A549 treated with ZK216348 at 1 μM for 4 hours (cell line): ENCODE measurements around the gene AKR1A1. TPM values are rescaled to one million over a fixed set of nuclear protein-coding genes. Genes with fewer than 3 reads are reported as not detected.

Experiments used
- total RNA-seq: library from RNA; stranded (reverse); fragments of 200-300 nt; extraction: Qiagen RNA extraction; gene quantifications from 5 replicates; pipeline ENCODE4 v1.2.3, GENCODE V29; 2022; ENCODE audit warnings: low read depth

The AKR1A1 gene
- 72.7 to 82.6 TPM (median 78.5 TPM) in 5 replicates for total RNA-seq

GRCh38 chr1:45550401-45551351, at the start of gene AKR1A1:
Gene AKR1A1, plus strand, starts transcription at chr1:45550826. Its CDS starts 10,969 bp downstream, at chr1:45561795.

GRCh38 chr1:45521413-45522323, 29.0 kb upstream of the AKR1A1 start, which contains the start of gene PRDX1:
Gene PRDX1, minus strand, starts transcription at chr1:45521884. Its CDS starts 2,841 bp downstream, at chr1:45519043.

GRCh38 chr1:45583666-45584350, 33.2 kb downstream of the AKR1A1 start, which contains the start of gene NASP:
Gene NASP, plus strand, starts transcription at chr1:45584041. Its CDS starts 106 bp downstream, at chr1:45584147.

Other genes starting within 250 kb of the AKR1A1 start
- 2.5 to 4.9 TPM (median 4.3 TPM) in 5 replicates for gene HPDL, start 223.9 kb upstream of the AKR1A1 start, total RNA-seq
- gene TOE1, start 210.7 kb upstream of the AKR1A1 start, total RNA-seq: 11.8 to 13.6 TPM (median 12.5 TPM) in 5 replicates
- gene MUTYH, start 210.4 kb upstream of the AKR1A1 start, total RNA-seq: 7.3 to 11.5 TPM (median 9.1 TPM) in 5 replicates
- gene TESK2, start 59.7 kb upstream of the AKR1A1 start, total RNA-seq: 0.09 to 0.33 TPM (median 0.13 TPM) in 5 replicates
- gene CCDC163, start 50.8 kb upstream of the AKR1A1 start, total RNA-seq: 1.2 to 2.1 TPM (median 1.8 TPM) in 5 replicates
- 1.8 to 2.4 TPM (median 1.9 TPM) in 5 replicates for gene MMACHC, start 50.5 kb upstream of the AKR1A1 start, total RNA-seq
- gene PRDX1, start 28.9 kb upstream of the AKR1A1 start, total RNA-seq: 1,859 to 2,419 TPM (median 2,022 TPM) in 5 replicates
- 109 to 163 TPM (median 122 TPM) in 5 replicates for gene NASP, start 33.2 kb downstream of the AKR1A1 start, total RNA-seq
- 0.19 to 0.45 TPM (median 0.28 TPM) in 5 replicates for gene CCDC17, start 73.2 kb downstream of the AKR1A1 start, total RNA-seq
- gene GPBP1L1, start 135.7 kb downstream of the AKR1A1 start, total RNA-seq: 26.1 to 44.4 TPM (median 37.8 TPM) in 5 replicates
- 17.1 to 22.4 TPM (median 18.6 TPM) in 5 replicates for gene TMEM69, start 137.4 kb downstream of the AKR1A1 start, total RNA-seq
- 2.3 to 5.3 TPM (median 5.1 TPM) in 5 replicates for gene IPP, start 199.8 kb downstream of the AKR1A1 start, total RNA-seq